Measurements from ENCODE around the gene ARHGAP29. TPM values are rescaled to one million over a fixed set of nuclear protein-coding genes. Genes with fewer than 3 reads are reported as not detected.

ARHGAP29 gene
- total and polyA plus RNA-seq, 2 experiments from 2014 or later = 4.6 to 6.9 TPM

DNA sequence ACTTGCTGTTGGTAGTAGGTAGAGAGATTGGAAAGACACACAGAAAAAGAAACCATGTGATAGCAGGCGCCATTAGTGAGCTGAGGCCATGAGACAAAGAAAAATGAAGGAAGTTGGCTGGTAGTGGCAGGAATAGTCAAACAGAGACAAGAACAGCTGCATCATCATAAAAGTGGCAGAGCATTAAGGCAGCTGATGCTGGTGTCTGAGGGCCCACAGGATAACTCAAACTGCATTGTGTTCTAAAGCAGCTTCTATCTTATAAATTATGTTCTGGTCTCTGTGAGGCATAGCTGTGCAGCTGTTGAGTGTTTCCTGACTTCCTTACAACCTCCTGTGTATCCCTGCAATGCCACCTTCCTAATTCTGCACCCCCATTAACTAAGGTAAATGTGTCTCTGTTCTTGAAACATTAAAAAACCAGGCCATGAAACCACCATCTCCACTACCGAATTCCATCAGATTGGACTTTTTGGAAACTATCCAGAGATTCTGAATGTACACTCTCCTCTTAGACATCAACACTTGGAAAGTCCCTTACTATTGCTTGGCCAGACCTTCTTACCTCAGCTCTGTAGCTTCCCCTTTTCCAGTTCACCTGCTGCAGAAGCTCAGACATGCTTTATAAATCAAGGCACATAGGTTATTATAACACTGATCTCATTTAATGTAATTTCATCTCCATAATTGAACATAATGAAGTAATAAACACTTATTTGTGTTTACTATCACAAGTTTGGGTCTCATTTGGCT, 23.4 kb upstream of the ARHGAP29 start:
- H3K27me3 Mint-ChIP-seq (ENCODE audit: insufficient read depth, low read depth, poor library complexity) = peaks cover 82% of the 10 kb centered on the region
- DNase-seq (ENCODE audit: low spot score) (no peak), ATAC-seq (no peak)
- no peaks in the 10 kb centered on the region for H3K9me2 ChIP-seq (ENCODE audit: insufficient read depth)
- no peaks in the 10 kb centered on the region for H3K36me3 ChIP-seq (ENCODE audit: insufficient read depth)
- peaks cover 8% of the 10 kb centered on the region for H4K20me1 ChIP-seq (replicated peaks; ENCODE audit: insufficient read depth)
- H3K4me1 ChIP-seq (ENCODE audit: insufficient read depth) = peaks cover 3% of the 10 kb centered on the region; the same call in 1 of the 2 replicates
- H3K4me3 Mint-ChIP-seq = no peak overlapping the region
- no peak for TF ChIP-seq ZNF331 (CRISPR knock-in tag; IDR thresholded peaks at IDR 0.05; ENCODE audit: low read depth)
- no peak for TF ChIP-seq NANOG (IDR thresholded peaks at IDR 0.05; ENCODE audit: borderline replicate concordance)
- TF ChIP-seq, protein P1, sequence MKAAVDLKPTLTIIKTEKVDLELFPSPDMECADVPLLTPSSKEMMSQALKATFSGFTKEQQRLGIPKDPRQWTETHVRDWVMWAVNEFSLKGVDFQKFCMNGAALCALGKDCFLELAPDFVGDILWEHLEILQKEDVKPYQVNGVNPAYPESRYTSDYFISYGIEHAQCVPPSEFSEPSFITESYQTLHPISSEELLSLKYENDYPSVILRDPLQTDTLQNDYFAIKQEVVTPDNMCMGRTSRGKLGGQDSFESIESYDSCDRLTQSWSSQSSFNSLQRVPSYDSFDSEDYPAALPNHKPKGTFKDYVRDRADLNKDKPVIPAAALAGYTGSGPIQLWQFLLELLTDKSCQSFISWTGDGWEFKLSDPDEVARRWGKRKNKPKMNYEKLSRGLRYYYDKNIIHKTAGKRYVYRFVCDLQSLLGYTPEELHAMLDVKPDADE (IDR thresholded peaks at IDR 0.05) = no peak
- no peak for TF ChIP-seq STAT1 (IDR thresholded peaks at IDR 0.05; ENCODE audit: unreplicated experiment)
- no peak for TF ChIP-seq CREB1 (CRISPR knock-in tag; IDR thresholded peaks at IDR 0.05; ENCODE audit: low read depth)
- no peak for TF ChIP-seq EZH2phosphoT487 (IDR thresholded peaks at IDR 0.05; ENCODE audit: unreplicated experiment)
- TF ChIP-seq EZH2 (IDR thresholded peaks at IDR 0.05; ENCODE audit: low read depth, unreplicated experiment) = peak; percentile 25
- TF ChIP-seq, protein P2, sequence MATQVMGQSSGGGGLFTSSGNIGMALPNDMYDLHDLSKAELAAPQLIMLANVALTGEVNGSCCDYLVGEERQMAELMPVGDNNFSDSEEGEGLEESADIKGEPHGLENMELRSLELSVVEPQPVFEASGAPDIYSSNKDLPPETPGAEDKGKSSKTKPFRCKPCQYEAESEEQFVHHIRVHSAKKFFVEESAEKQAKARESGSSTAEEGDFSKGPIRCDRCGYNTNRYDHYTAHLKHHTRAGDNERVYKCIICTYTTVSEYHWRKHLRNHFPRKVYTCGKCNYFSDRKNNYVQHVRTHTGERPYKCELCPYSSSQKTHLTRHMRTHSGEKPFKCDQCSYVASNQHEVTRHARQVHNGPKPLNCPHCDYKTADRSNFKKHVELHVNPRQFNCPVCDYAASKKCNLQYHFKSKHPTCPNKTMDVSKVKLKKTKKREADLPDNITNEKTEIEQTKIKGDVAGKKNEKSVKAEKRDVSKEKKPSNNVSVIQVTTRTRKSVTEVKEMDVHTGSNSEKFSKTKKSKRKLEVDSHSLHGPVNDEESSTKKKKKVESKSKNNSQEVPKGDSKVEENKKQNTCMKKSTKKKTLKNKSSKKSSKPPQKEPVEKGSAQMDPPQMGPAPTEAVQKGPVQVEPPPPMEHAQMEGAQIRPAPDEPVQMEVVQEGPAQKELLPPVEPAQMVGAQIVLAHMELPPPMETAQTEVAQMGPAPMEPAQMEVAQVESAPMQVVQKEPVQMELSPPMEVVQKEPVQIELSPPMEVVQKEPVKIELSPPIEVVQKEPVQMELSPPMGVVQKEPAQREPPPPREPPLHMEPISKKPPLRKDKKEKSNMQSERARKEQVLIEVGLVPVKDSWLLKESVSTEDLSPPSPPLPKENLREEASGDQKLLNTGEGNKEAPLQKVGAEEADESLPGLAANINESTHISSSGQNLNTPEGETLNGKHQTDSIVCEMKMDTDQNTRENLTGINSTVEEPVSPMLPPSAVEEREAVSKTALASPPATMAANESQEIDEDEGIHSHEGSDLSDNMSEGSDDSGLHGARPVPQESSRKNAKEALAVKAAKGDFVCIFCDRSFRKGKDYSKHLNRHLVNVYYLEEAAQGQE (IDR thresholded peaks at IDR 0.05; ENCODE audit: unreplicated experiment) = no peak
- no peak for TF ChIP-seq ZNF114 (CRISPR knock-in tag; IDR thresholded peaks at IDR 0.05)
- no peaks in the 10 kb centered on the region for H3K36me3 Mint-ChIP-seq (ENCODE audit: low read depth)
- no peaks in the 10 kb centered on the region for H3K79me2 ChIP-seq (replicated peaks; ENCODE audit: insufficient read depth)
- no peak overlapping the region for H3K4me2 ChIP-seq
- H3F3A ChIP-seq (replicated peaks; ENCODE audit: low read depth) = no peaks in the 10 kb centered on the region
- no peaks in the 10 kb centered on the region; the same call in 2 of the 3 replicates for H3K9me3 Mint-ChIP-seq
- H3K27ac Mint-ChIP-seq = no peak overlapping the region
- no peak overlapping the region for H3K27ac ChIP-seq (ENCODE audit: low read depth)
- peaks cover 94% of the 10 kb centered on the region for H3K27me3 ChIP-seq (ENCODE audit: insufficient read depth)
- no peak overlapping the region for H3K4me3 ChIP-seq
- peaks cover 11% of the 10 kb centered on the region for H3K4me1 Mint-ChIP-seq
- H2AFZ ChIP-seq = no peak overlapping the region

DNA sequence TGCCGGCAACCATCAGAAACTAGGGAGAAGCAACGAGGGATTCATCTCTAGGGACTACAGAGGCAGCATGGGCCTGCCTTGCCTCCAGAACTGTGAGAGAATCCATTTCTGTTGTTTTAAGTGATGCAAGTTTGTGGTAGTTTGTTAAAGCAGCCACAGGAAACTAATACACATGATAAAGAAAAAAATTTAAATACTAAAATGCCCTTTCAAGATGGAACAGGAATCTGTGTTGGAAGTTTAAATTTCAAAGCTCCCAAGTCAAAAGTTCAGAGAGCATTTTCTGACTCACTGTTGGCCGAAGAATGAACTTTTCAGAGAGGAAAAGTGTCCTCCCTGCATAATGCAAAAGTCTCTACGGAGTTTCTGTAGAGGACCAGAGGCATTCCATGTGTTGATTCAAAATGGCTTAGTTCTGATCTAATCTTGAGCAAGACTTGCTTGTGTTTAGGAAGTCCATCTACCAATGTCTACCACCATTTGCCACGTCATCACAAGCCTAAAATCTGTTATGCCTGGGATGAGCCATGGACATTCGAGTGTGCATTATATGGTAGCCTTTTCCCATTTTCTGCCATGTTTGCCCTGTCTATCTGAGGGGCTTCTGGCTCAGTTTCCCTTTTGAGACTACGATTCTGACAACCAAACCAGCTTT, 22.4 kb upstream of the ARHGAP29 start:
- no peak overlapping the region for H2AFZ ChIP-seq
- peaks cover 11% of the 10 kb centered on the region for H3K4me1 Mint-ChIP-seq
- H3K27me3 Mint-ChIP-seq (ENCODE audit: insufficient read depth, low read depth, poor library complexity) = peaks cover 79% of the 10 kb centered on the region
- H3K4me1 ChIP-seq (ENCODE audit: insufficient read depth) = peaks cover 9% of the 10 kb centered on the region; the same call in 1 of the 2 replicates
- no peaks in the 10 kb centered on the region for H3F3A ChIP-seq (replicated peaks; ENCODE audit: low read depth)
- H3K9me3 Mint-ChIP-seq = no peaks in the 10 kb centered on the region; the same call in 2 of the 3 replicates
- H3K36me3 ChIP-seq (ENCODE audit: insufficient read depth) = no peaks in the 10 kb centered on the region
- no peaks in the 10 kb centered on the region for H3K9me2 ChIP-seq (ENCODE audit: insufficient read depth)
- ATAC-seq (peak; percentile 98), DNase-seq (ENCODE audit: low spot score) (peak; percentile 79)
- no peak overlapping the region for H3K27ac Mint-ChIP-seq
- peaks cover 8% of the 10 kb centered on the region for H4K20me1 ChIP-seq (replicated peaks; ENCODE audit: insufficient read depth)
- H3K4me2 ChIP-seq = no peak overlapping the region
- H3K27me3 ChIP-seq (ENCODE audit: insufficient read depth) = peaks cover 95% of the 10 kb centered on the region
- H3K27ac ChIP-seq (ENCODE audit: low read depth) = no peak overlapping the region
- H3K4me3 Mint-ChIP-seq = no peak overlapping the region
- H3K4me3 ChIP-seq = no peak overlapping the region
- no peaks in the 10 kb centered on the region for H3K79me2 ChIP-seq (replicated peaks; ENCODE audit: insufficient read depth)
- H3K36me3 Mint-ChIP-seq (ENCODE audit: low read depth) = no peaks in the 10 kb centered on the region
- 0 out of 2 replicates have a peak, but pooled peaks have one; percentile 37 for TF ChIP-seq CREB1 (CRISPR knock-in tag; IDR thresholded peaks at IDR 0.05; ENCODE audit: low read depth)

Measured in GM23338 (cell line).